Renal pelvis (tissue), 12 donors: ENCODE measurements around the gene SPCS1. TPM values are rescaled to one million over a fixed set of nuclear protein-coding genes. Genes with fewer than 3 reads are reported as not detected.
A peak's percentile ranks its signal among the peaks of the same experiment; 100 is the strongest.
"Not testable (repeated sequence)": the region's sequence is repeated elsewhere in the genome, so short reads cannot be mapped to it uniquely, and the experiment has no call there.

Source experiments
- DNase-seq: peaks from one replicate; pipeline ENCODE4 v3.0.0-alpha.2; 2013
- long read RNA-seq, 16 experiments: transcript quantifications; one replicate each; lab custom pipeline, GENCODE V29; 2026
- polyA plus RNA-seq, 3 donors: library from polyadenylated mRNA; unstranded; fragments of 120-200 nt; gene quantifications; one replicate each; pipeline ENCODE4 v1.2.1, GENCODE V29; 2013; ENCODE audit not compliant: insufficient read length in 3 of 3

The SPCS1 gene
- 100 to 1,000 TPM; 144 to 155 (median 155) TPM for polyA plus RNA-seq
- long read RNA-seq, donor 1, full-length matches to known transcripts = 131 of 137 reads
- long read RNA-seq, donor 1, partial matches to known transcripts = 0 of 137 reads
- long read RNA-seq, donor 1, other reads (novel, unspliced or antisense) = 6 of 137 reads
- long read RNA-seq, donor 2, full-length matches to known transcripts = 153 of 153 reads
- long read RNA-seq, donor 2, partial matches to known transcripts = 0 of 153 reads
- long read RNA-seq, donor 2, other reads (novel, unspliced or antisense) = 0 of 153 reads
- long read RNA-seq, donor 3, full-length matches to known transcripts = 119 of 119 reads
- long read RNA-seq, donor 3, partial matches to known transcripts = 0 of 119 reads
- long read RNA-seq, donor 3, other reads (novel, unspliced or antisense) = 0 of 119 reads
- long read RNA-seq, donor 4, full-length matches to known transcripts = 189 of 218 reads
- long read RNA-seq, donor 4, partial matches to known transcripts = 20 of 218 reads
- long read RNA-seq, donor 4, other reads (novel, unspliced or antisense) = 9 of 218 reads
- long read RNA-seq, donor 5, full-length matches to known transcripts = 91 of 91 reads
- long read RNA-seq, donor 5, partial matches to known transcripts = 0 of 91 reads
- long read RNA-seq, donor 5, other reads (novel, unspliced or antisense) = 0 of 91 reads
- long read RNA-seq, donor 6, full-length matches to known transcripts = 125 of 130 reads
- long read RNA-seq, donor 6, partial matches to known transcripts = 5 of 130 reads
- long read RNA-seq, donor 6, other reads (novel, unspliced or antisense) = 0 of 130 reads
- long read RNA-seq, donor 7, full-length matches to known transcripts = 148 of 178 reads
- long read RNA-seq, donor 7, partial matches to known transcripts = 23 of 178 reads
- long read RNA-seq, donor 7, other reads (novel, unspliced or antisense) = 7 of 178 reads
- long read RNA-seq, donor 8, full-length matches to known transcripts = 75 of 75 reads
- long read RNA-seq, donor 8, partial matches to known transcripts = 0 of 75 reads
- long read RNA-seq, donor 8, other reads (novel, unspliced or antisense) = 0 of 75 reads
- long read RNA-seq, donor 9, full-length matches to known transcripts = 198 of 198 reads
- long read RNA-seq, donor 9, partial matches to known transcripts = 0 of 198 reads
- long read RNA-seq, donor 9, other reads (novel, unspliced or antisense) = 0 of 198 reads
- long read RNA-seq, donor 10, full-length matches to known transcripts = 119 of 143 reads
- long read RNA-seq, donor 10, partial matches to known transcripts = 24 of 143 reads
- long read RNA-seq, donor 10, other reads (novel, unspliced or antisense) = 0 of 143 reads
- long read RNA-seq, donor 11, full-length matches to known transcripts = 107 of 107 reads
- long read RNA-seq, donor 11, partial matches to known transcripts = 0 of 107 reads
- long read RNA-seq, donor 11, other reads (novel, unspliced or antisense) = 0 of 107 reads
- long read RNA-seq, donor 12, full-length matches to known transcripts = 161 of 166 reads
- long read RNA-seq, donor 12, partial matches to known transcripts = 0 of 166 reads
- long read RNA-seq, donor 12, other reads (novel, unspliced or antisense) = 5 of 166 reads
- long read RNA-seq, donor 13, full-length matches to known transcripts = 97 of 97 reads
- long read RNA-seq, donor 13, partial matches to known transcripts = 0 of 97 reads
- long read RNA-seq, donor 13, other reads (novel, unspliced or antisense) = 0 of 97 reads
- long read RNA-seq, donor 14 = 0 reads
- long read RNA-seq, donor 15, full-length matches to known transcripts = 157 of 172 reads
- long read RNA-seq, donor 15, partial matches to known transcripts = 15 of 172 reads
- long read RNA-seq, donor 15, other reads (novel, unspliced or antisense) = 0 of 172 reads
- long read RNA-seq, donor 16, full-length matches to known transcripts = 171 of 209 reads
- long read RNA-seq, donor 16, partial matches to known transcripts = 30 of 209 reads
- long read RNA-seq, donor 16, other reads (novel, unspliced or antisense) = 8 of 209 reads

- DNase-seq = peak; percentile 85
Observed at GRCh38 chr3:52705688-52706686, at the start of gene SPCS1, which contains the start of gene GLT8D1. TSS of gene SPCS1 (plus strand) at chr3:52706106. CDS start at chr3:52706247, 141 bp downstream. TSS of gene GLT8D1 (minus strand) at chr3:52705791. CDS start at chr3:52700460, 5,331 bp downstream.

DNA sequence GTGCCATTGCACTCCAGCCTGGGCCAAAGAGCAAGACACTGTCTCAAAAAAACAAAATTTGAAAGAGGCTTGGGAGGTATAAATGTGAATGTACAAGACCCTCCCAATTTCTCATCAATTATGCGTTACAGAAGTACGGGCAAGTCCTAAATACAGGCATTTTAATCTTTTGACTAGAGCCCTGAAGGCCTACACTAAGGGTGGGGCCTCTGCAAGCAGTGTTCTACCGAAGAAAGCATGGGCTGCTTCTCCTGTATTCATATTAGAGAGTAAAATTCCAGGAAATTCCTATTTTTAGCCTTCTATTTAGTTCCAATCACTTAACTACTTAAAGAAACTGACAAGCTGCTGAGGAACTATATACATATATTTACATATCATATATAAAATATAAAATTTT lies 45.9 kb upstream of the SPCS1 start:
- no peak for DNase-seq

- no peak for DNase-seq
Observed at GRCh38 chr3:52663098-52663497, 42.8 kb upstream of the SPCS1 start.

DNA sequence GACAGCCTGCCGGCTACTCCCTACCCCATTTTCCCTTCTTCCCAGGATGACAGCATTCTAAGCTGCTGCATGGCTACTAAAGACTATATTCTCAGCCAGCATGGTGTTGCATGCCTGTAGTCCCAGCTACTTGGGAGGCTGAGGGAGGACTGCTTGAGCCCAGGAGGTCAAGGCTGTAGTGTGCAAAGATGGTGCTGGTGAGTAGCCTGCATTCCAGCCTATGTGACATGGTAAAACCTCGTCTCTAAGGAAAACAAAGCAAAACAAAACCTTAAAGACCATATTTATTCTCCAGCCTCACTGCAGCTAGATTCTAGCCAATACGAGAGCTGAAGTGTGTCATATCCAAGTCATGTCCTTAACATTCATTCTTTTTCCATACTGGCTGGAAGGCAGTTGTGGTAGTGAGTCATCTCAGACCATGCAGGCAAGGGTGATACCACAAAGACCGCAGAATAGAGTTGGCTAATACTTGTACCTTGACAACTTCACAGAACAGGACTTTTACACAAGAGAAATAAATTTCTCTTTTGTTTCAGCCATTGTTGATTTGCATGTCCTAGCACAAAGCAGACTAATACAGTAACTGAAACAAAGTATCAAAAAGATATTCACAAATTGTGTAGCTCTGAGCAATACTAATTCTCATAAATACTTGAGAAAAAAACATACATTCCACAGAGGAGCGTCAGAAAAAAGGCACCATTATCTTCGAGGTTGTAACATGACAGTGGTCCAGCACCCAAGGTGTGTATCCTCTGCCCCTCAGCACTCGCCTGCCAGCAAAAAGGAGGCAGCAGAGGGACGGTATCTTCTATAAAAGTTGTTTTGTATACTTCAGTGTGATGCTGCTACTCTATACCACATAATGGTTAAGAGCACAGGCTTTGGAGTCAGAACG lies 35.0 kb upstream of the SPCS1 start:
- DNase-seq = no peak

GRCh38 chr3:52671676-52672075 lies 34.2 kb upstream of the SPCS1 start:
- no peak for DNase-seq

- not testable (repeated sequence) for DNase-seq
Observed at GRCh38 chr3:52676201-52676600, 29.7 kb upstream of the SPCS1 start.

DNA sequence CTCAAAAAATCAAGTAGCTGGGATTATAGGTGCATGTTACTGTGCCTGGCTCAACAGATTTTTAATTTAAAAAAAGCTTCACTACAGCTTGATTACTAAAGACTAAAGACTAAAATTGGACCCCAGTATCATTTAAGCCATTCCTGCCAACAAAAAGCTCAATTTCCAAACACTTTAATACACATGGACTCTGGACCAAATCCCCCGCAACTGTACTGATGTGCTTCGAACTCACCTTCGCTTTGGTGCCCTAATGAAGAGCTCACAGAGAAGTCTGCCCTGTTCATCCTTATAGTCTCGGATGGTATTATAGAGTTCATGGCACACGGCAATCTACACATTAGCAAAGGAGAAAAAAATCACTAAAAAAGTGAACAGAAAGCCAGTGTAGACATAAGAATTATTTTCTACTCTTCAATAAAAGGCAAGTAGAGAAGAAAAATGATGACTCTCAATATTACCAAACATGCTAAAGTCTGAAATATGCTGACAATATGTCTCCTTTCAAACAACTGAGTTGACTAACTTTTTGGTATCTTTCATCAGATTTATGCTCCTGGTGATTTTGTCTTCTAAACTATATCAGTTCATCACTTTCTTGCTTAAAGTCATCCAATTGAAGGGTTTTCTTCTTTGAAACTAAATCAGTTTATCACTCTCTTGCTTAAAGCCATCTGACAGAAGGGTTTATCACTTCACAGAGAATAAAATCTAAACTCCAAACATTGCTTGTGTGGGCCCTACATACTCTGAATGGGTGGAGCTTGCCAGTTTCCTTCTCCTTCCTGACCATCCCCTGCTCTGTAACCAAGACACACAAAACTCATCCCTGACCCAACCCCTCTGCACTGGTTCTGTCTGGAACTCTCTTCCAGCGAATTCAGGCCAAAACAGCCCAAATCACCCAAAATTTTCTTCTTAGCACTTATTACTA lies 27.4 kb upstream of the SPCS1 start:
- DNase-seq = no peak

- no peak for DNase-seq
Observed at GRCh38 chr3:52679199-52679538, 26.7 kb upstream of the SPCS1 start.

DNA sequence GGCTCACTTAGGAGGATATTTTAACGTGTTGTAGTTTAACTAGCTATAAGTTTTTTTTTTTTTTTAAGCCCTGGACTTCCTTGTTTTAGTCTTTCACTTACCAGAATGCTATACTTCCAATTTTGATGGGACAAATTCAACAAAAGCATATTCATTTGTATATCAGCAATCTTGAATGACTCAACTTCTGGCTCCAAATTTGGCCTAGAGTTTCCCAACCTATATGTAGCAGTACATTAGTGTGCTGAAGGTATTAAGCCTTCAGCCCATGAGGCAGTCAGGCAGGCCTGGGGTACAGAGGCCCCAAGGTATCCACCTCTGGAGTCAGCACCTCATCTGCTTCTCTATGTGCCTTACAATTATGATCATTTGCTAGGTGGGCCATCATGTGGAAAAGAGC lies 26.1 kb upstream of the SPCS1 start:
- no peak for DNase-seq

DNA sequence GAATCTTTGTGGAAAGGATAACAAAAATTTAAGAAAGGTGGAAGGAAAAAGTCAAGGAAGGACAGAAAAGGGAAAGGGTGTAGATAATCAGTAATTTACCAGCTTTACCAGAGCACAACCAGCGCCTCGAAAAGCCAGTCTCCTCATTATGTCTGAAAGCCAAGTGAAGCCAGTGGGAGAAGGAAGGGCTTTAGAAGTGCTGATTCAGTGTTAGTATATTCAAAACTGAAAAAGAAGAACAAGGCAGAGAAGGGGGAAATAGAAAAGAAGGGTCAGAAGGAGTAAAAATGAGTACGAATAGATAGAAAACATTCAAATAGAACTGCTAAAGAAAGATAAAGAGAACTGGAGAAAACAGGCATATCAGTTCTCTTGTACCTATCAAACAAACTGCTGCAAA lies 24.3 kb upstream of the SPCS1 start:
- DNase-seq = no peak

- peak; percentile 24 for DNase-seq
Observed at GRCh38 chr3:52682016-52682415, 23.9 kb upstream of the SPCS1 start.

- no peak for DNase-seq
Observed at GRCh38 chr3:52683611-52684010, 22.3 kb upstream of the SPCS1 start.

DNA sequence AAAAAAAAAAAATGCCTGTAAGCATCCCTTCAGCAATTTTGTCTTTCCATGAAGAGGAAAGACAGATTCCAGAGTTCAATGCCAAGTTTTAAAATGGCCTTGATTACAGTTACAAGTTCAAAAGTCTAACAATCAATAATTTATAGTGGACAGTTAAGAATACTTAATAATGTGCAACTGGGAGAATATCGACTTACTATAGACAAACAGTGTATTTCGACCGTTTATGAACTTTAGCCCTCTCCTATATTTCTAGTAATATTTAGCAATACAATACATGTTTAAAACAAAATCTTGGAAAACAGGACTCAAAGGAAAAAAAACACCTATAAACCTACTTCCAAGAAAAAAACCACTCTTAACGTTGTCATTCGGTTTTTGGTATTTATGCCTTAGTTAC lies 21.7 kb upstream of the SPCS1 start:
- DNase-seq = no peak

DNA sequence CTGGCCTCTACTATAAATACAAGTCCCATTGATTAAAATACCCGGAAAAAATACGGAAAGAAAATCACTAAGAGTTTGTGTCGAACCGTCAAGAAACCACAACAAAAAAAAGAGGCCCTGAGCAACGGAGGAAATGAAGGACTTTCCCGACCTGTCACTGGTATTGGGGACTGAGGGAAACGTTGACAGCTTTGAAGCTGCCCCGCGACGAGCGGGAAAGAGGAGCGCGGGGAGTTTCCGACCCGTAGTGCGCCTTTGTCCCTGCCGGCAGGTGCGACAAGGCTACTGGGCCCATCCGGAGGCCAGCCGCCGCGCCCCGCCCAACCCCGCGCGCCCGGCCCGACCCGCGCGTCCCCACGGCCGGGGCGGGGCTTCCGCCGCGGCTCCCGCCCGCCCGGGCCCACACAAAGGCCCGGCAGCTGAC lies 20.6 kb upstream of the SPCS1 start:
- peak; percentile 73 for DNase-seq

- peak; percentile 95 for DNase-seq
Observed at GRCh38 chr3:52685709-52686691, 19.9 kb upstream of the SPCS1 start, which contains the start of the genes GNL3 and PBRM1. TSS of gene GNL3 (plus strand) at chr3:52686032. CDS start at chr3:52686093, 61 bp downstream. TSS of gene PBRM1 (minus strand) at chr3:52685913.
